Rectal smooth muscle tissue (tissue), 1 donor: ENCODE data around the gene CLPTM1L.
A peak's percentile ranks its signal among the peaks of the same experiment; 100 is the strongest.

Source experiments
- H3K27ac ChIP-seq: one replicate; pipeline ENCODE4 v1.7.0; 2013; ENCODE audit warnings: low read depth, low read length, inconsistent platforms
- H3K27me3 ChIP-seq: one replicate; pipeline ENCODE4 v1.7.0; 2013; ENCODE audit warnings: low read length; ENCODE audit not compliant: control insufficient read depth, insufficient read depth
- H3K36me3 ChIP-seq: one replicate; pipeline ENCODE4 v1.7.0; 2013; ENCODE audit warnings: low read length; ENCODE audit not compliant: control insufficient read depth, insufficient read depth
- H3K4me1 ChIP-seq: one replicate; pipeline ENCODE4 v1.7.0; 2013; ENCODE audit warnings: low read length; ENCODE audit not compliant: control insufficient read depth, insufficient read depth
- H3K4me3 ChIP-seq: one replicate; pipeline ENCODE4 v1.7.0; 2013; ENCODE audit warnings: low read length
- H3K9ac ChIP-seq: one replicate; pipeline ENCODE4 v1.7.0; 2013; ENCODE audit warnings: low read length

CLPTM1L gene

DNA sequence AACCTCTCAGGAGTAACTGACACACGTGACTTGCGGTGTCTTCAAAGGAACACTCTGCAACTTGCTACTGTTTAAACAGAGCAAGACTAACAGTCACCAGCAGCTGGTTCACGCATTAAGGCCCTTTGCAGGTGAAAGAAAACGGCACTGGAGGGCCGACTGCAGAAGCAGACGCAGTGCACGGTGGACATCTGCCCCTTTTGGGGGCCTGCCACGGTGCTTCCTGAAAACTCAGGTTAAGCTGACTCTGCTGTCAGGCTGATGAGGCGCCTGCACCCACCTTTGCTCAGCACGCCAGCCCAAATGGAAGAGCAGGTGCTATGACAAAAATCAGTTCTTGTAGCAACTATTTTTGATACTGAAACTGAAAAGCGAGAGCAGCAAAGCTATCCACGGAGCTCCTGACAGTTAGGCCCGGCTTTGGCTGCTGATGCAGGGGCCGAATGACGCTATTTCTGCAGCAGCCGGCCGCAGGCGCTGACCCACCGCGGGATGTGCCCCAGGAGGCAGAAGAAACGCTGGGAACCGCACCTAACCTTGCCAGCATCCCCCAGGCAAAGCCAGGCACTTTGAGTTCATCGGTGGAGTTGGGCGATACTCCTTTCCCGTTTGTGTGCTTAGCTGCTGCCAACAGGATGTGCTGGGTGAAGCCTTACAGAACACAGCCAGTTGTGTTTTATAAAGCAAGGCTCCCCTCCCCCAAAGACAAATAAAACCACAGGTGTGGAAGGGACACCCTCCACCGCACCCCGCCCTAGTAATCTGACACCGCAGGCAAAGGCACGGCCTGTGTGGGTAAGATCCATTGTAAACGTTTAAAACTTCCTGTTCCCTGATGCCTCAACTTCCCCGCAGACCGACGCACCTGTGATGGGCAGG, 29.0 kb downstream of the CLPTM1L start:
- Histone ChIP-seq H3K36me3 (peaks cover 21% of the 10 kb centered on the region), H3K9ac (no peak overlapping the region), H3K4me1 (no peaks in the 10 kb centered on the region), H3K4me3 (peak overlapping the region; percentile 47), H3K27me3 (no peaks in the 10 kb centered on the region), H3K27ac (no peak overlapping the region)

DNA sequence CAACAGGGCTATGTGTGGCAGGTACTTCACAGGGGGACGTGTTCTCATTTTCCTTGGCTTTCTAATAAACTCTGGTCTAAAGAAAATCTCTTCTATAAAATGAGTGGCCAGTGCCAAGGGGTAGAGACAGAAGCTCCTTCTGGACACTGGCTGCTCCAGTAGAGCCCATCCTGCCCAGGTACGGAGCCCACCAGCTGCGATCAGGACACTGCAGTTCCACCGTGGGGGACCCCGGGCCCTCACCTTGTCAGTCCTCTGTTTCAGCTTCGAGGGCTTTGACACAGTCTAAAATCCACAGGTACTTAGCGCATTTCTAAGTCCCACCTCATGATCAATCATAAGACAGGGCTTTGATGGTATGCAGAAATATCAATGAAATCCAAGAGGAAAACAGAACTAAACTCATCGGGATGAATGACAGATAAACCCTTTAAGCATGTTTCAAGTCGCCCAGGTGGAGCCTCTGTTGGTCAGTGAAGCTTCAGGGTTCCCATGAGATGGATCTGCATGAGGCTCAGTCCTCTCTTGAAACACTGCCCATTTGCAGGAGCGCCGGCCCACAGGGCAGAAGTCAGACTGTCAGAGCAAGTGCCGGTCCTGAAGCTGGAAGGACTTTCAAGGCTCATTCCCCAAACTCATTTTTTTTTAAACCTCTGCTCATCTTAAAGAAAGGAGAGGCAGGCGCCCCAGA, 29.7 kb downstream of the CLPTM1L start:
- no peak overlapping the region for H3K9ac ChIP-seq
- H3K27ac ChIP-seq = no peak overlapping the region
- H3K27me3 ChIP-seq = no peaks in the 10 kb centered on the region
- H3K4me1 ChIP-seq = no peaks in the 10 kb centered on the region
- peaks cover 13% of the 10 kb centered on the region for H3K36me3 ChIP-seq
- H3K4me3 ChIP-seq = peak overlapping the region; percentile 47

DNA sequence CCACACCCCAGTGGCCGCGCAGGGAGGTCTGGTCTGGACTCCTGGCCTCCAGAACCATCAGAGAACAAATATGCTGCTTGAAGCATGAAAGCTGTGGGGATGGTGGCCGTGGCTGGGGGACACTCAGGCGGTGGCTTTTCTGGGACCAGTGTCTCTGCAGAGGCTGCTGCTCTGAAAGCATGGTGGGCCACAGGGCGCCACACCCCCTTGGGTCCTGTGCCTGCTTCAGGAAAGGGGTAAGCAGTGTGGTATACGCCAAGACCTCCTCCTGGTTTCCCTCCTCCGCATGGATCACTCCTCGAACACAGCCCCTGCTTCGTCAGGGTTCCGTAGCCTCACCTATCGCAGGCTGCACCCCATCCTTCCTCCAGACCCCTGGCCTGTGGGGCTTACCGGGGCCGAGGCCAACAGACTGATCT, 30.3 kb downstream of the CLPTM1L start:
- Histone ChIP-seq H3K27me3 (no peaks in the 10 kb centered on the region), H3K4me1 (no peaks in the 10 kb centered on the region), H3K27ac (no peak overlapping the region), H3K9ac (no peak overlapping the region), H3K4me3 (no peak overlapping the region), H3K36me3 (peaks cover 10% of the 10 kb centered on the region)

DNA sequence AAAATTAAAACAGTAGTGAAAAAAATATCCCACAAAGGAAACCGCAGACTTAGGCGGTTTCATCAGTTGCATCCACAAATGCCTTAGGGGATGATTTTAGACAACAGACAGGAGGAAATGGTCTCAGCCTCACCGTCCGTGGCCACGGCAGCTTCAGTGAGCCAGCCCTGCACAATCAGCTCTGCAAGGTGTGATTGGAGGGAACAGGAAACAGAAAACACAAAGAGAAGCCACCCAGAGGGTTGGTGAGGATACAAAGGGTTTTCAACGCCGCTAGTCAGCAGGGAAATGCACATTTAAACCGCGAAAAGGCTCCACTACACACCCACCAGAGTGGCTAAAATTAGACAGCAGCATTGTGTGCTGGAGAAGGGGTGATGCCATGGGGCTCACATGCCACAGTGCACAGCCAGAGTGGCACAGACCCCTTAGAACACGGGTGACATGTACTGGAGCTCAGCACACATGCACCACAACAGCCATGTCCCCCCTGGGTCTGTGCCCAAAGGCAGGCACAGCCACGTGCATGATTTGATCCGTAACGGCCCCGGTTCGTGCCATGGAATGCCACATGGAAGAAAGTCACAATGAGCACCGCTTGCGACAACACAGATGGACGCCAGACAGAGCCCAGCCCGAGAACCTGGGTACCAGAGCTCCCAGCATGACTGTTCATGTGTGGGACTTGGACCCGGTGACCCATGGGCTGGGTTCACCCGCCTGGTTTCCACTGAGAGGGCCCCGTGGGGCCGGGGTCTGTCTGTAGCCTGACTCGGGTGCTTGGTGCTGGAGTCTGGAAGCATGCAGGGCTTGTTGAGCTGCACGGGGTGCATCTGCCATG, 31.7 kb downstream of the CLPTM1L start:
- Histone ChIP-seq H3K27me3 (no peaks in the 10 kb centered on the region), H3K4me1 (no peaks in the 10 kb centered on the region), H3K36me3 (peaks cover 4% of the 10 kb centered on the region), H3K4me3 (no peak overlapping the region), H3K9ac (no peak overlapping the region), H3K27ac (no peak overlapping the region)

DNA sequence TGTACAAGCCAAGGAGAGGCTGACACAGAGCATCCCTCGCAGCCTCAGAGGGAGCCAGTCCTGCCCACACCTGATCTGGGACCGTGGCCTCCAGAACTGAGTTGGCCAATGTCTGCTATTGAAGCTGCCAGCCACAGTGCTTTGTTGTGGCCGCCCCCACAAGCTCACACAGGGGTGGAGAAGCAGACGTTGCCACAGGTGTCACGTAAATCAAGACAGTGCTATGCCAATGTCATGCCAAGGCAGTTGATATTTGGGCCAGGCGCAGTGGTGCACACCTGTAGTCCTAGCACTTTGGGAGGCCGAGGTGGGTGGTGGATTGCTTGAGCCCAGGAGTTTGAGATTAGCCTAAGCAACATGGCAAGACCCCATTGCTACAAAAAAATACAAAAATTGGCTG, 32.7 kb downstream of the CLPTM1L start:
- H3K4me1 ChIP-seq = no peaks in the 10 kb centered on the region
- no peak overlapping the region for H3K9ac ChIP-seq
- H3K27ac ChIP-seq = no peak overlapping the region
- H3K4me3 ChIP-seq = no peak overlapping the region
- H3K36me3 ChIP-seq = no peaks in the 10 kb centered on the region
- no peaks in the 10 kb centered on the region for H3K27me3 ChIP-seq

DNA sequence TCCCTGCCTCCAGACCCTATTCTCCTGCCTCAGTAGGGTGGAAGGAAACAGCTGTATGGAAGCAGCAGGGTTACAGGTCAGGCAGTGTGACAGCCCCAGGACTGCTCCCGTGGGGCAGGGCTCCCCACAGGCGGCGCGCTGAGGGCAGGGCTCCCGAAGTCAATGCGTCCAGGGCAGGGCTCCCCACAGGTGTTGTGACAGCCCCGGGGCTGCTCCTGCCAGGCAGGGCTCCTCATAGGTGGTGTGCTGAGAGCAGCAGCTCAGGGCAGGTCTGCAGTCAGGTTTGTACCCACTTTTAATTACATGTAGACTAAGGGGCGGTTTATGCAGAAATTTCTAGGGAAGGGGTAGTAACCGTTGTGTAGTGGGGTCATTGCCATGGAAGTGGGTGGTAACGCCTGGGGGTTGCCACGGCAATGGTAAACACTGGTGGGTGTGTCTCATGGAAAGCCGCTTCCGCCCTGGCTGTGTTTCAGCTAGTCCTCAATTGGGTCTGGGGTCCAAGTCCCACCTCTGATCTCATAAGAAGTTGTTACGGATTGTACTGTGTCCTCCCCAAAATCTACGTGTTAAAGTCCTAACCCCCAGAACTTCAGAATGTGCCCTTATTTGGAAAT, 33.4 kb downstream of the CLPTM1L start:
- no peak overlapping the region for H3K27ac ChIP-seq
- no peaks in the 10 kb centered on the region for H3K27me3 ChIP-seq
- H3K4me1 ChIP-seq = no peaks in the 10 kb centered on the region
- H3K9ac ChIP-seq = no peak overlapping the region
- no peaks in the 10 kb centered on the region for H3K36me3 ChIP-seq
- no peak overlapping the region for H3K4me3 ChIP-seq

DNA sequence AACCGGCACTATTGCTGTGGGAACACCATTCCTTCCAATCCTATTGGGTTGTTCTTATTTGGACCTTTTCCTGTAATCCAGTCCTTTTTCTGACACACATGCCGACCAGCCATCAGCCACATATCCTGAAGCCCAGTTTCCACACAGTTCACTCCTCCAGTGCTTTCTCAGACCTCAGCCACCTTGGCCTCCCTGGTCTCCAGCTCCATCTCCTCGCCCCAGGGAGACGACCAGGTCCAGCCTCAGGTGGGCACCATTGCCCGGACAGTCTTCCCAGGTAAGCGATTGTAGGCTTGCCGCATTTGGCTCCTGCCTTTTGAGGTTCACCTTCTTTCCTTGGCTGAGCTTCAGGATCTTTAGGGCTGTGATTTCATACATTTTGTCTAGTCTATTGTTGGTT, 34.8 kb downstream of the CLPTM1L start:
- H3K27me3 ChIP-seq = no peaks in the 10 kb centered on the region
- no peak overlapping the region for H3K9ac ChIP-seq
- no peaks in the 10 kb centered on the region for H3K4me1 ChIP-seq
- no peak overlapping the region for H3K4me3 ChIP-seq
- H3K36me3 ChIP-seq = no peaks in the 10 kb centered on the region
- H3K27ac ChIP-seq = no peak overlapping the region

DNA sequence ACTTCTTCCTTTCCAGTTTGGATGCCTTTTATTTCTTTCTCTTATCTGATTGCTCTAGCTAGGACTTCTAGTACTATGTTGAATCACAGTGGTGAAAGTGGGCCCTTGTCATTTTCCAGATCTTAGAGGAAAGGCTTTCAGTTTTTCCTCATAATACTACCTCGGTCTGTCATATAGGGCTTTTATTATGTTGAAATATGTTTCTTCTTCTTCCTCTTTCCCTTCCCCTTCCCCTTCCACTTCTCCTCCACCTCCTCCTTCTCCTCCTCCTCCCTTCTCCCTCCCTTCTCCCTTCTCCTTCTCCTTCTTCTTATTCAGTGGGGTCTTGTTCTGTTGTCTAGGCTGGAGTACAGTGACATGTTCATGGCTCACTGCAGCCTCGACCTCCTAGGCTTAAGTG, 40.9 kb downstream of the CLPTM1L start:
- no peaks in the 10 kb centered on the region for H3K27me3 ChIP-seq
- no peak overlapping the region for H3K4me3 ChIP-seq
- no peaks in the 10 kb centered on the region for H3K4me1 ChIP-seq
- no peak overlapping the region for H3K27ac ChIP-seq
- H3K9ac ChIP-seq = no peak overlapping the region
- H3K36me3 ChIP-seq = no peaks in the 10 kb centered on the region

DNA sequence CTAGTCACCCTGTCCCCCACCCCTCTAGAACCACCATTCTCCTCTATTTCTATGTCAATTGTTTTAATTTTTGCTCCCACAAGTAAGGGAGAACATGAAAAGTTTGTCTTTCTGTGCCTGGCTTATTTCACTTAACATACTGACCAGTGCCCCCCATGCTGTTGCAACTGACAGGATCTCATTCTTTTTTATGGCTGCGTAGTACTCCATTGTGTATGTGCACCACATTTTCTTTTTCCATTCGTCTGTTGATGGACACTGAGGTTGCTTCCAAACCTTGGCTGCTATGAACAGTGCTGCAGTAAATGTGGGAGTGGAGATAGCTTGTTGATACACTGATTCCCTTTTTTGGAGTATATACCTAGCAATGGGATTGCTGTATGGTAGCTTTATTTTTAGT, 42.6 kb downstream of the CLPTM1L start:
- no peaks in the 10 kb centered on the region for H3K27me3 ChIP-seq
- no peak overlapping the region for H3K4me3 ChIP-seq
- H3K27ac ChIP-seq = no peak overlapping the region
- H3K4me1 ChIP-seq = no peaks in the 10 kb centered on the region
- H3K36me3 ChIP-seq = no peaks in the 10 kb centered on the region
- no peak overlapping the region for H3K9ac ChIP-seq

DNA sequence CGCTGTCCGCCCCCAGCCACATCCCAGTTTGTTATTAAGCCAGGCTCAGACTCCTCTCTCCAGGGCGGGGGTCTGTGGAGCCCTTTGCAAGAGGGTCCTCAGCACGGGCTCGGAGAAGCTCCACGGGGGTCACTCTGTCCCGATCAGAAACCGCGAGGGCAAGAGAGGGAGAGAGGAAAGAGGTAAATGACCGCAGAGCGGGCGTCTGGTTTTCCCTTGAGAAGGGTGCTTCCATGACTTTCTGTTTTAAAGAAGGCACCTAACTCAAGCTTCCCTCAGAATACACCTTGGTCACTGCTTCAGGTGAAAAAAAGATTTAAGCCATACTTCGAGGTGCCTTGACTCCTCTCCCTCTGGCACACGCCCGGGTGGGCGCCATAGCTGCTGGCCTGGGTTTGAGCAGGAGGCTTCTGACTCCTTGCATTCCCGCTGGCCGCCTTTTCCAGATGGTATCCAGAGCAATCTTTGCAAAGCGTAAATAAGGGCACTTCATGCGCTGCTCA, 44.3 kb downstream of the CLPTM1L start:
- no peak overlapping the region for H3K9ac ChIP-seq
- no peaks in the 10 kb centered on the region for H3K36me3 ChIP-seq
- no peaks in the 10 kb centered on the region for H3K27me3 ChIP-seq
- no peak overlapping the region for H3K4me3 ChIP-seq
- H3K27ac ChIP-seq = no peak overlapping the region
- no peaks in the 10 kb centered on the region for H3K4me1 ChIP-seq

DNA sequence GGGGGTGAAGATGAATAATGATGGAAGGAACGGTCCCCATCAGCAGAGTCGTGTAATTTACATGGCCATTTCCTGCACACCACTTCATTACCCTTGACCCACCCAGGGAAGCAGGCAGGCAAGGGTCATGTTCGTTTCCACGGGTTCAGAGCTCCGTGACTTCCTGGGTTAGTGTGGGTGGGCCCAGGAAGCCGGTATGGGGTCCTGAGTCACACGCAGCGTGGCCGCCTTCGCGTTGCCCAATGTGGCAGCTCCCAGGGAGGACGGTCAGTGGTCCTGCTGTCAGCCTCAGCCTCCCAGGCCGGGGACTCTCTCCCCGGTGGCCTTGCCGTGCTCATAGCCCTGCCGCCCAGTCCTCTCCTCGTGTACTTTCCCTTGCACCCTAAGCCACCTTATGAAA, 44.9 kb downstream of the CLPTM1L start:
- Histone ChIP-seq H3K4me1 (no peaks in the 10 kb centered on the region), H3K36me3 (no peaks in the 10 kb centered on the region), H3K4me3 (no peak overlapping the region), H3K27me3 (no peaks in the 10 kb centered on the region), H3K9ac (no peak overlapping the region), H3K27ac (no peak overlapping the region)

DNA sequence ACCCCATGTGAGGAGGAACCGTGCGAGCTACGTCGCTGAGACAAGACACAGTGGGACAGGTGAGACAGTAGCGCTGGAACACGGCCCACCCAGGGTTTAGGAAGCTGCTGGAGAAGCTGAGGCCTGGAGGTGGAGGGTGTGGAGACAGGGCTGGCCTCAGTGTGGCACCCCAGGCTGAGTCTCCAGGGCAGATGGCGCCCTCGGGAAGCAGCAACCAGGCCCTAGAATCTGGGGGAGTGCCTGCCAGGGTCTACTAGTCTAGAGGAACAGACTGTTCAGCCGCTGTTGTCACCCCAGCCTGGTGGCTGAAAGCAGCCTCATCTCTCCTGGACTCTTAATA, 45.4 kb downstream of the CLPTM1L start:
- H3K27ac ChIP-seq = no peak overlapping the region
- H3K27me3 ChIP-seq = no peaks in the 10 kb centered on the region
- no peaks in the 10 kb centered on the region for H3K36me3 ChIP-seq
- no peak overlapping the region for H3K4me3 ChIP-seq
- H3K4me1 ChIP-seq = no peaks in the 10 kb centered on the region
- no peak overlapping the region for H3K9ac ChIP-seq
